Sigmoid colon (tissue), 7 donors: Measurements from ENCODE around the gene SKOR2. TPM values are rescaled to one million over a fixed set of nuclear protein-coding genes. Genes with fewer than 3 reads are reported as not detected.
"Not testable (repeated sequence)": the region's sequence is repeated elsewhere in the genome, so short reads cannot be mapped to it uniquely, and the experiment has no call there.

Experiments used
- DNase-seq: peaks from one replicate; pipeline ENCODE4 v3.0.0-alpha.2; 2019
- H3K27ac ChIP-seq, 4 donors: fragments of 200-600 bp; sonication (generic); one replicate each; pipeline ENCODE4 v1.5.1; 2016 to 2019; ENCODE audit warnings: mild to moderate bottlenecking in 1 of 4
- H3K27me3 ChIP-seq, 3 donors: fragments of 200-600 bp; sonication (generic); one replicate each; pipeline ENCODE4 v1.5.1; 2019; ENCODE audit warnings: mild to moderate bottlenecking in 1 of 3
- H3K36me3 ChIP-seq, 4 donors: fragments of 200-600 bp; sonication (generic); one replicate each; pipeline ENCODE4 v1.5.1; 2016 to 2019
- H3K4me1 ChIP-seq, 4 donors: fragments of 200-600 bp; sonication (generic); one replicate each; pipeline ENCODE4 v1.5.1; 2017 to 2019
- H3K4me3 ChIP-seq, 4 donors: fragments of 200-600 bp; sonication (generic); one replicate each; pipeline ENCODE4 v1.5.1; 2017 to 2019; ENCODE audit warnings: mild to moderate bottlenecking in 2 of 4, moderate library complexity in 1 of 4
- H3K9me3 ChIP-seq, 4 donors: fragments of 200-600 bp in 3 of 4; sonication (generic) in 3 of 4; one replicate each; pipeline versions ENCODE4 v1.5.1 to v1.6.1; 2013 to 2019
- EP300 ChIP-seq, 4 donors: sonication (generic); formaldehyde crosslinking; IDR thresholded peaks; one replicate each; pipeline ENCODE4 v1.6.1; 2017; ENCODE audit warnings: antibody characterized with exemption in 4 of 4
- POLR2A ChIP-seq, 2 donors: fragments of 450-650 bp; IDR thresholded peaks; one replicate each; pipeline ENCODE4 v1.6.1; 2016; ENCODE audit warnings: antibody characterized with exemption in 2 of 2, mild to moderate bottlenecking in 2 of 2, moderate library complexity in 2 of 2
- POLR2AphosphoS5 ChIP-seq, 4 donors: sonication (generic); formaldehyde crosslinking; IDR thresholded peaks; one replicate each; pipeline ENCODE4 v1.6.1; 2017; ENCODE audit warnings: antibody characterized with exemption in 4 of 4
- WGBS, 2 donors: extraction: QIAGEN DNeasy Blood & Tissue Kit; methylation state at CpG; one replicate each; pipeline ENCODE4 v1.1.7; 2013; 5-methylcytosine and 5-hydroxymethylcytosine counted together
- intact Hi-C: fragments of 100-400 bp; cut with DNase I; formaldehyde crosslinking; loops from one replicate; pipeline ENCODE4 v1.15.1; 2023
- polyA plus RNA-seq, 3 donors: library from polyadenylated mRNA; stranded (reverse); fragments of 200-250 nt; gene quantifications; one replicate each; pipeline ENCODE4 v1.2.3, GENCODE V29; 2013
- total RNA-seq, 4 donors: library from RNA; depleted of rRNA; stranded (reverse); fragments of >200 nt; gene quantifications; one replicate each; pipeline ENCODE4 v1.1.0, GENCODE V29; 2016
- TF ChIP-seq, protein P1 (sequence below), 4 experiments: fragments of 450-650 bp in 3 of 4; fragments of 200-600 bp in 1 of 4; IDR thresholded peaks; one replicate each; pipeline ENCODE4 v1.5.1; 2016 to 2019; ENCODE audit warnings: antibody characterized with exemption in 4 of 4, mild to moderate bottlenecking in 3 of 4, moderate library complexity in 2 of 4
- donor health status: healthy with polysubstance abuse.
- donor health status: Bipolar disorder and iron deficiency.
- donor health status: healthy.

SKOR2 gene
- total and polyA plus RNA-seq, 7 donors, result not detected

DNA sequence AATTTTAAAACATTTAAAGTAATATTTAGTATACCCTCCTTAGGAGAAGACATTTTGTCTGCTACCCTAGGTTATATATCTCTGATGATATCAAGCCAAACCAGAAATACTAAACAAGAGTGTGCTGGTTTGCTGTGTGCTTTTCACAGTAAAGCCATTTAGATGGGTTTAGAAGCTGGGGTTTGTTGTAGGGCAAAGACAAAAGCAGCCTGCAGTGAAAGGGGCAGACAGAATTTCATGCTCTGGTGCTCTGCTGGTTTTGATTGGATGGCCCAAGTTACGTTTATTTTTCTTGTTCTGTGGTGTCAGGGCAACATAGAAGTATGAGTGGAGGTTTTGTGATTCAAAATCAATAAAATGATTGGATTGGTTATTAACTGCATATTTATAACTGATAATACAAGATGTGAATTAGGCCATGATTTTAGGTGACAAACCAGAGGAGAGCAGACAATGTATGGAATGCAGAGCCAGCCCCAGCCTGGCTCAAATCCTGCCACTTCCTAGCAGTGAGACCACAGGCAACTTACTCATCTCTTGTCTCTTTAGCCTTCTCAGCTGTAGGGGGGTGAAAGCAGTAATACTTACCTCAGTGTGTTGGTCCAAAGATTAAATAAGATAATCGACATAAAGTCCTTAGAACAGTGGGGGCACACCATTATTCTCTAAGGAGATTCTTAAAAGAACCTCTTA lies 44.4 kb downstream of the SKOR2 start:
- H3K4me1 ChIP-seq, result no peaks in the 10 kb centered on the region
- H3K27ac ChIP-seq, result no peak overlapping the region
- no peak for TF ChIP-seq POLR2A (IDR thresholded peaks at IDR 0.05)
- TF ChIP-seq, protein P1, sequence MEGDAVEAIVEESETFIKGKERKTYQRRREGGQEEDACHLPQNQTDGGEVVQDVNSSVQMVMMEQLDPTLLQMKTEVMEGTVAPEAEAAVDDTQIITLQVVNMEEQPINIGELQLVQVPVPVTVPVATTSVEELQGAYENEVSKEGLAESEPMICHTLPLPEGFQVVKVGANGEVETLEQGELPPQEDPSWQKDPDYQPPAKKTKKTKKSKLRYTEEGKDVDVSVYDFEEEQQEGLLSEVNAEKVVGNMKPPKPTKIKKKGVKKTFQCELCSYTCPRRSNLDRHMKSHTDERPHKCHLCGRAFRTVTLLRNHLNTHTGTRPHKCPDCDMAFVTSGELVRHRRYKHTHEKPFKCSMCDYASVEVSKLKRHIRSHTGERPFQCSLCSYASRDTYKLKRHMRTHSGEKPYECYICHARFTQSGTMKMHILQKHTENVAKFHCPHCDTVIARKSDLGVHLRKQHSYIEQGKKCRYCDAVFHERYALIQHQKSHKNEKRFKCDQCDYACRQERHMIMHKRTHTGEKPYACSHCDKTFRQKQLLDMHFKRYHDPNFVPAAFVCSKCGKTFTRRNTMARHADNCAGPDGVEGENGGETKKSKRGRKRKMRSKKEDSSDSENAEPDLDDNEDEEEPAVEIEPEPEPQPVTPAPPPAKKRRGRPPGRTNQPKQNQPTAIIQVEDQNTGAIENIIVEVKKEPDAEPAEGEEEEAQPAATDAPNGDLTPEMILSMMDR (IDR thresholded peaks at IDR 0.05), result no peak
- TF ChIP-seq EP300 (IDR thresholded peaks at IDR 0.05), result no peak
- no peak for TF ChIP-seq POLR2AphosphoS5 (IDR thresholded peaks at IDR 0.05)
- no peak for DNase-seq
- 57 to 59% methylated on average over 2 of the region's 2 CpGs for WGBS, 2 donors
- H3K4me3 ChIP-seq, result no peak overlapping the region
- H3K9me3 ChIP-seq, result no peaks in the 10 kb centered on the region
- H3K36me3 ChIP-seq, result no peaks in the 10 kb centered on the region
- H3K27me3 ChIP-seq, result peaks cover 0 to 4% (median 0%) of the 10 kb centered on the region in 3 donors
- intact Hi-C loops, result no loop called here

DNA sequence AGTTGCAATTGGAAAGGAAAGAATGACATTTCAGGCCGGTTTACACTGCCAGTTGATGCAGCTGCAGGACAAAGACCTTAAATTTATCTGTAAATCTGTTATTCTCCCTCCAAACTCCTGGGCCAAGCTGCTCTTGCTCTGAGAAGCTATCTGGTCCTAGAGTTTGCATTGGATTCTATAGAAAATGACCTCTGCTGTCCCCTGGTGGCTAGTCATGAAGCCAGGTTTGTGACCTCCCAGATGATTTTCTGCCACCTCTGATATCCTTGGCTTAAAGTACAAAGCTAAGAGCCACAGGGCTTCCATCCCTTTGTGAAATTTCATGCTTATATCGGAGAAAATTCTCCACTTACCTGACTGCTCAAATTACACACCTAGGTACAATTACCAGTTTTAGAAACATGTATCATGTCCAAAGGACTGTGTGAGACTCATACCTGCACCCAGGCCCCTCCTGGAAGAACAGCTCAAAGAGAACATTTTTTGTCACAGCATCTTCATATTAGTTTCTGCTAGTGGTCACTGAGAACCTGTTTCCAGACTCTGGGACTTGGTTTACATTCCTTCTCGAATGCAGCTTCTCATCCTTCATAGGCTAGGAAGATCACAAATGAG lies 46.4 kb downstream of the SKOR2 start:
- TF ChIP-seq EP300 (IDR thresholded peaks at IDR 0.05) (no peak), POLR2A (IDR thresholded peaks at IDR 0.05) (no peak), POLR2AphosphoS5 (IDR thresholded peaks at IDR 0.05) (no peak)
- TF ChIP-seq, protein P1 (IDR thresholded peaks at IDR 0.05), result peak; percentile 23 to 73 (median 54)
- WGBS, 2 donors, result 52 to 53% methylated on average over 3 of the region's 3 CpGs
- intact Hi-C loops, result loop anchor here (2.0 kb wide), 1 partner anchor 104 kb away; no protein-coding TSS in a partner anchor

DNA sequence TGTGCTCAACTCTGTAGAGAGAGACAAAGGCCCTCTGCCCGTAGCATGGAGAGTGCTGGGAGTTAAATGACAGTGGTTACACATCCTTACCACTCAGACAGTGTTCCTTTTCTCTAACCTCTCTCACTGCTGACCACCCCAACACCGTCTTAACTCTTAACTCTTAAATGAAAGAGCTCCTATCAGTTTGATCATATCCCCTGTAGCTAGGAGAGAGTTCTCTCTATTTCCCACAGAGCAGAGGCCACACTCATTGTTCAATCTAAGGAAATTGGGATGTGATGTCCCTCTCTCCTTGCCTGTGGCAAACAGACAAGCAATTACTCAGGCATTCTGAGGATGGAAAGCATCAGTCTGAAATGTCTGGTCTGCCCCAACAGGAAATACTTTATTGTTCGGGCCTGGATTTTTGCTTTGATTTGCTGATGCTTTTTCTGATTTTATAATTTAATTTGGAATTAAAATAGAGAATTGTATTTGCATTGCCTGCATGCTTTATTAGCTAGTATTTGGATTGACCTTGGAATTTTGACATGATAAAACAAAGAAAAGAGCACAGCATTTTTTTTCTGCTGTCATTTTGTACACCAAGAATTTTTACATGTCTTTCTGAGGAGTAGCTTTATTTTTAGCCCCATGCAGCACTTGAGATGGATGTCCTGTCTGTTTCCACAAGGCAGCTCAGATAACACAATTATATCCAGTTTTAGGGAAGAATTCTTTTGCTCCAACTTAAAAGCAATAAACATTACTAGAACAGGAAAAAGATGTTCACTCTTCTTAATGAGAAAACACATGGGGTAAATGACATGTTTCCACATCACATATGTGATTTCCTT lies 47.6 kb downstream of the SKOR2 start:
- Histone ChIP-seq H3K4me3 (no peak overlapping the region), H3K4me1 (no peaks in the 10 kb centered on the region), H3K27me3 (no peaks in the 10 kb centered on the region), H3K36me3 (no peaks in the 10 kb centered on the region), H3K9me3 (no peaks in the 10 kb centered on the region), H3K27ac (no peak overlapping the region)
- no peak for TF ChIP-seq EP300 (IDR thresholded peaks at IDR 0.05)
- TF ChIP-seq POLR2AphosphoS5 (IDR thresholded peaks at IDR 0.05), result no peak
- TF ChIP-seq POLR2A (IDR thresholded peaks at IDR 0.05), result no peak
- TF ChIP-seq, protein P1 (IDR thresholded peaks at IDR 0.05), result no peak
- WGBS, 2 donors, result 53 to 67% methylated on average over 3 of the region's 3 CpGs
- intact Hi-C loops, result loop anchor here (2.0 kb wide), 1 partner anchor 103 kb away; no protein-coding TSS in a partner anchor
- no peak for DNase-seq

More for the DNA sequence above, 46.4 kb downstream of the SKOR2 start:
- Histone ChIP-seq H3K36me3 (no peaks in the 10 kb centered on the region), H3K27ac (no peak overlapping the region), H3K4me1 (no peaks in the 10 kb centered on the region), H3K27me3 (peaks cover 0 to 3% (median 0%) of the 10 kb centered on the region in 3 donors), H3K9me3 (no peaks in the 10 kb centered on the region), H3K4me3 (no peak overlapping the region)
- DNase-seq, result no peak

DNA sequence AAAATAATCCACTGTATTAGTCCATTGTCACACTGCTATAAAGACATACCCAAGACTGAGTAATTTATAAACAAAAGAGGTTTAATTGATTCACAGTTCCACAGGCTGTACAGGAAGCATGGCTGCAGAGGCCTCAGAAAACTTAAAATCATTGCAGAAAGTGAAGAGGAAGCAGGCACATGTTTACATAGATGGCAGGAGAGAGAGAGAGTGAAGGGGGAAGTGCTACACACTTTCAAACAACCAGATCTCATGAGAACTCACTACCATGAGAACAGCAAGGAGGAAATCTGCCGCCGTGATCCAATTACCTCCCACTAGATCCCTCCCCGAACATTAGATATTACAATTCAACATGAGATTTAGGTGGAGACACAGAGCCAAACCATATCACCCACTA lies 55.5 kb downstream of the SKOR2 start:
- intact Hi-C loops, H3K36me3 ChIP-seq, DNase-seq, H3K4me1 ChIP-seq, H3K4me3 ChIP-seq, H3K27ac ChIP-seq, H3K27me3 ChIP-seq, H3K9me3 ChIP-seq: not testable (repeated sequence)
- 71 to 86% methylated on average over 3 of the region's 3 CpGs for WGBS, 2 donors

DNA sequence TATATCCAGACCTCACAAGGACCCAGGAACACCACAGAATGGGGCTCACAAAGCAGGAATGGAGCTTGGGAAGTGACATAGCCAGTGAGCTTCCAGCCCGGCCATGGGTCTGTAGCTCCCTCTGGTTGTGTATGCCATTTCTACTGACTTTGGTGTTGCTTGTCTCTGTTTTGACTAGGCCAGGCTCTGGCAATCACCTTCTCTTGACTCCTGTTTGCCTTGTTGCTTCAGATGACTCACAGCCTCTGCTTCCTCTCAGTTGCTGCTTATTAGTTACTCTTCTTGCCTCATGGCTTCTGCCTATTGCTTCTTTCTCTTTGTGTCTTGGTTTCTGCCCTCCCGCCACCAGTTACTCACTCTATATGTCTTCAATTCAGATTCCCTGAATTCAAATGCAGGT lies 59.5 kb downstream of the SKOR2 start:
- DNase-seq, result no peak
- TF ChIP-seq, protein P1 (IDR thresholded peaks at IDR 0.05), result no peak
- intact Hi-C loops, result no loop called here
- 90 to 93% methylated on average over 2 of the region's 2 CpGs for WGBS, 2 donors
- Histone ChIP-seq H3K27me3 (peaks cover 0 to 3% (median 0%) of the 10 kb centered on the region in 3 donors), H3K36me3 (no peaks in the 10 kb centered on the region), H3K4me3 (no peak overlapping the region), H3K9me3 (no peaks in the 10 kb centered on the region), H3K27ac (no peak overlapping the region), H3K4me1 (no peaks in the 10 kb centered on the region)
